Measurements from ENCODE around the gene CDIP1. TPM values are rescaled to one million over a fixed set of nuclear protein-coding genes. Genes with fewer than 3 reads are reported as not detected.

Gene CDIP1
- total and polyA plus RNA-seq, 11 donors: 33.3 to 51.1 (median 46.3) TPM

DNA sequence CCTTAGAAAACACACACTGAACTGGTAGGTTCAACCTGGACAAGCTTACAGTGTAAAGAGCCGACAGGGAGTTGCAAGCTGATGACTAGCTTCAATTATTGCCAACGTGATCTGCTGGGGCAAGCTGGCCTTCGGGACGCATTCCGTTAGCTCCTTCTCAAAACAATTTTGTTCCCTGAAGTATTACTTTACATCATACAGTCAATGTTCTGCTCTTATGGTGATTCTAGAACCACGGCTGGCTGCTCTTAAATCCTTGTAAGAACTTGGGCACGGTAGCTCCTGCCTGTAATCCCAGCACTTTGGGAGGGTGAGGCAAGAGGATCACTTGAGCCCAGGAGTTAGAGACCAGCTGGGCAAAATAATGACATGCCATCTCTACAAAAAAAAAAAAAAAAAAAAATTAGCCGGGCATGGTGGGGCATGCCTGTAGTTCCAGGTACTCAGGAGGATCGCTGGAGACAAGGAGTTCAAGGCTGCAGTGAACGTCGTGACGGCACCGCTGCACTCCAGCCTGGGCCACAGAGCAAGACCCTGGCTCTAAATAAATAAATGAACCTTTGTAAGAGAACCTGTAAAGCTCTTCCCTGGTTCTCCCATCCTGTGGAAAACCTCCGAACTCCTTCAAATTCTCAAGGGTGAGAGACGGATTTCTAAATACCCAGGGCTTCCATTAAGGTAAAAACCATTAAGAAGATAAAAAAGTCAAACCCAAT is 2.0 kb downstream of the CDIP1 start:
- peaks cover 0 to 6% (median 0%) of the 10 kb centered on the region in 9 donors for H3K36me3 ChIP-seq
- no peaks in the 10 kb centered on the region for H3K27me3 ChIP-seq
- peak overlapping the region in 2 of 12 donors; percentile 84 to 87 for H3K4me3 ChIP-seq
- ATAC-seq (no peak), DNase-seq (no peak)
- H3K9me3 ChIP-seq: peaks cover 0 to 17% (median 8%) of the 10 kb centered on the region in 12 donors
- peak overlapping the region in 2 of 12 donors; percentile 92 to 95 for H3K27ac ChIP-seq
- TF ChIP-seq, protein P1, sequence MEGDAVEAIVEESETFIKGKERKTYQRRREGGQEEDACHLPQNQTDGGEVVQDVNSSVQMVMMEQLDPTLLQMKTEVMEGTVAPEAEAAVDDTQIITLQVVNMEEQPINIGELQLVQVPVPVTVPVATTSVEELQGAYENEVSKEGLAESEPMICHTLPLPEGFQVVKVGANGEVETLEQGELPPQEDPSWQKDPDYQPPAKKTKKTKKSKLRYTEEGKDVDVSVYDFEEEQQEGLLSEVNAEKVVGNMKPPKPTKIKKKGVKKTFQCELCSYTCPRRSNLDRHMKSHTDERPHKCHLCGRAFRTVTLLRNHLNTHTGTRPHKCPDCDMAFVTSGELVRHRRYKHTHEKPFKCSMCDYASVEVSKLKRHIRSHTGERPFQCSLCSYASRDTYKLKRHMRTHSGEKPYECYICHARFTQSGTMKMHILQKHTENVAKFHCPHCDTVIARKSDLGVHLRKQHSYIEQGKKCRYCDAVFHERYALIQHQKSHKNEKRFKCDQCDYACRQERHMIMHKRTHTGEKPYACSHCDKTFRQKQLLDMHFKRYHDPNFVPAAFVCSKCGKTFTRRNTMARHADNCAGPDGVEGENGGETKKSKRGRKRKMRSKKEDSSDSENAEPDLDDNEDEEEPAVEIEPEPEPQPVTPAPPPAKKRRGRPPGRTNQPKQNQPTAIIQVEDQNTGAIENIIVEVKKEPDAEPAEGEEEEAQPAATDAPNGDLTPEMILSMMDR (IDR thresholded peaks at IDR 0.05): no peak
- no peak for TF ChIP-seq POLR2A (IDR thresholded peaks at IDR 0.05)
- H3K4me1 ChIP-seq: peaks cover 0 to 52% (median 20%) of the 10 kb centered on the region in 12 donors
- WGBS, 4 donors: 89 to 94% (median 90%) methylated on average over 15 of the region's 15 CpGs
- intact Hi-C loops (cut with DNase I): loop anchor here in 2 of 10 donors (5.0 kb wide), 3 partner anchors 59 to 109 kb away; partner anchors contain the start of genes DNAJA3 (in 1 of the 2) and HMOX2 (in 1 of the 2)

DNA sequence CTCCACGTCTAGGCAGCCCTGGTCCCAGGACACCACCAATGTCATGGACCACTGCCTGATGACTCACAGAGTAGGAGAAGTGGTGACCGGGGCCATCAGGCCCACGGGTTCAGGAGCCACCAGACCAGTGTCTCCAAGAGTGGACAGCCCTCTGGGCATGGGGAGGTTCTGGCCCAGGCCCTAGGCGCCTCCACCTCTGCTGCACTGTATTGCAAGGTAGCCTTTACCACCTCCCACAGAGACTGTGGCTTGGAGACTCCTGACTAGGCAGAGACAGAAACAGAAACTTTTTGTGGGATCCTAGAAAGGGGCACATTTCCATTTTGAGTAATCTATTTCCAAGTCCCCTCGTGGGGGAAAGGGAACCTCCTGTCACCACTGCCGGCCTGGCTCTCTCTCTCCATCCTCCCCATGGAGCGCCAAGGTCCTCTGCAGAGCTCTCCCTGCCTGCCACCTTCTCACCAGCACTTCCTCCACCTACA is 2.9 kb downstream of the CDIP1 start:
- DNase-seq (no peak), ATAC-seq (no peak)
- H3K27me3 ChIP-seq: no peaks in the 10 kb centered on the region
- peak overlapping the region in 1 of 12 donors; percentile 61 for H3K27ac ChIP-seq
- H3K9me3 ChIP-seq: peaks cover 0 to 17% (median 8%) of the 10 kb centered on the region in 12 donors
- H3K36me3 ChIP-seq: peaks cover 0 to 10% (median 0%) of the 10 kb centered on the region in 9 donors
- H3K4me3 ChIP-seq: no peak overlapping the region
- TF ChIP-seq POLR2A (IDR thresholded peaks at IDR 0.05): no peak
- TF ChIP-seq, protein P1 (IDR thresholded peaks at IDR 0.05): no peak
- H3K4me1 ChIP-seq: peaks cover 0 to 55% (median 20%) of the 10 kb centered on the region in 12 donors
- intact Hi-C loops (cut with DNase I): loop anchor here in 2 of 10 donors (5.0 kb wide), 3 partner anchors 58 to 108 kb away; partner anchors contain the start of genes DNAJA3 (in 1 of the 2) and HMOX2 (in 1 of the 2)
- 74 to 84% (median 78%) methylated on average over 6 to 7 of the region's 7 CpGs for WGBS, 4 donors

DNA sequence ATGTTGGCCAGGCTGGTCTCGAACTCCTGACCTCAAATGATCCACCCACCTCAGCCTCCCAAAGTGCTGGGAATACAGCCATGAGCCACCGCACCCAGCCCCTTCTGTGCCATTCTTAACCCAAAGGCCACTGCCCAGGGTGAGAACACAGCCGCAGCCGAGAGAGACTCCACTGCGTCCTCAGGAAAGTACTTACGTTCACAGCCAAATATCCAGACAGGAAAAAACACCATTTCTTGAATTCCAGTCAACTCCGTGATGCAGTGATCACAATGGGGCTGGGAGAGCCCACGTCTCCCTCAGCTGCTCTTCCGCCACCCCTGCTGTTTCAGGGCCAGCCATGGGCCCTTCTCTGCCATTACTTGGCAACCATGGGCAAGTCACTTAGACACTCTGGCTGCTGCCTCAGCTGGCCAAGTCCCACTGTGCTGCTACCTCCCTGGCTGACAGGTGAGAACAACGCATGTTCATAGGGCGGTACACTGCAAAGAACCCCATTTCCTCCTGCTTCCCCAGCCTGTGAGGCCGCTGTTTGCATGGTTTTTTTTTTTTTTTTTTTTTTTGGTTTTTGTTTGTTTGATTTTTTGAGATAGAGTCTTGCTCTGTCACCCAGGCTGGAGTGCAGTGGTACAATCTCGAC is 4.3 kb downstream of the CDIP1 start:
- peaks cover 0 to 6% (median 1%) of the 10 kb centered on the region in 12 donors for H3K9me3 ChIP-seq
- no peak for TF ChIP-seq POLR2A (IDR thresholded peaks at IDR 0.05)
- TF ChIP-seq, protein P1 (IDR thresholded peaks at IDR 0.05): no peak
- DNase-seq (no peak), ATAC-seq (peak in 1 of 4 donors; percentile 15)
- no peak overlapping the region for H3K4me3 ChIP-seq
- intact Hi-C loops (cut with DNase I): loop anchor here in 1 of 10 donors (5.0 kb wide), 1 partner anchor 78 kb away; the partner anchor contains the start of gene UBALD1
- H3K27ac ChIP-seq: peak overlapping the region in 11 of 12 donors; percentile 20 to 76 (median 48)
- peaks cover 0 to 10% (median 0%) of the 10 kb centered on the region in 9 donors for H3K36me3 ChIP-seq
- WGBS, 4 donors: 59 to 69% (median 64%) methylated on average over 13 of the region's 13 CpGs
- H3K27me3 ChIP-seq: no peaks in the 10 kb centered on the region
- peaks cover 0 to 62% (median 21%) of the 10 kb centered on the region in 12 donors for H3K4me1 ChIP-seq
